A549 (cell line): ENCODE measurements around the gene TNS1.

Source experiments
- CTCF ChIP-seq: fragments of >200 bp; sonication (Bioruptor Twin); formaldehyde crosslinking; IDR thresholded peaks from 3 replicates; pipeline ENCODE4 v1.5.1; 2016
- EP300 ChIP-seq, 2 experiments: fragments of >200 bp; sonication (Bioruptor Twin); formaldehyde crosslinking; IDR thresholded peaks; 2 replicates in 1 of 2; 3 replicates in 1 of 2; pipeline ENCODE4 v1.6.1; 2016 to 2017
- KDM1A ChIP-seq: fragments of 200-600 bp; sonication (generic); IDR thresholded peaks from 2 replicates; pipeline ENCODE4 v1.6.1; 2016; ENCODE audit warnings: low read depth, mild to moderate bottlenecking
- PHF8 ChIP-seq: fragments of 200-600 bp; sonication (generic); IDR thresholded peaks from 2 replicates; pipeline ENCODE4 v1.6.1; 2016; ENCODE audit warnings: low read depth, mild to moderate bottlenecking, antibody characterized with exemption, moderate library complexity, borderline replicate concordance
- POLR2A ChIP-seq: IDR thresholded peaks from 2 replicates; pipeline ENCODE4 v1.6.1; 2012; ENCODE audit warnings: mild to moderate bottlenecking, low read length
- RCOR1 ChIP-seq: fragments of 150-350 bp; IDR thresholded peaks from 2 replicates; pipeline ENCODE4 v1.6.1; 2014; ENCODE audit warnings: antibody characterized with exemption, low read length, low read depth
- TF ChIP-seq, protein P1 (sequence below): IDR thresholded peaks from 2 replicates; pipeline ENCODE4 v1.6.1; 2012

GRCh38 chr2:217837530-217837929 lies 165.3 kb downstream of the TNS1 start:
- no peak for TF ChIP-seq POLR2A
- no peak for TF ChIP-seq CTCF
- TF ChIP-seq, protein P1, sequence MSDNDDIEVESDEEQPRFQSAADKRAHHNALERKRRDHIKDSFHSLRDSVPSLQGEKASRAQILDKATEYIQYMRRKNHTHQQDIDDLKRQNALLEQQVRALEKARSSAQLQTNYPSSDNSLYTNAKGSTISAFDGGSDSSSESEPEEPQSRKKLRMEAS: no peak
- no peak for TF ChIP-seq KDM1A
- no peak for TF ChIP-seq EP300 (IDR thresholded peaks at IDR 0.05)
- no peak for TF ChIP-seq RCOR1
- no peak for TF ChIP-seq PHF8
